Measurements from ENCODE around the gene TBC1D17.

Gene TBC1D17

GRCh38 chr19:49895566-49896297 is 18.2 kb downstream of the TBC1D17 start:
- no peak for DNase-seq

- no peak for DNase-seq
Measured at GRCh38 chr19:49896863-49897621, 19.5 kb downstream of the TBC1D17 start, which contains the start of gene IL4I1. IL4I1 (minus strand) TSS chr19:49896887; CDS start chr19:49896160, 727 bp downstream.

- DNase-seq = no peak
Measured at GRCh38 chr19:49904136-49904535, 26.6 kb downstream of the TBC1D17 start.

GRCh38 chr19:49906879-49907564 is 29.5 kb downstream of the TBC1D17 start:
- no peak for DNase-seq

GRCh38 chr19:49907745-49908446 is 30.4 kb downstream of the TBC1D17 start:
- DNase-seq = no peak

- no peak for DNase-seq
Measured at GRCh38 chr19:49908480-49909420, 31.2 kb downstream of the TBC1D17 start.

GRCh38 chr19:49910179-49910578 is 32.7 kb downstream of the TBC1D17 start:
- DNase-seq = no peak

- DNase-seq = no peak
Measured at GRCh38 chr19:49911381-49912145, 34.1 kb downstream of the TBC1D17 start.

- no peak for DNase-seq
Measured at GRCh38 chr19:49912965-49913685, 35.6 kb downstream of the TBC1D17 start.

- no peak for DNase-seq
Measured at GRCh38 chr19:49913720-49914119, 36.2 kb downstream of the TBC1D17 start.

GRCh38 chr19:49915271-49915670 is 37.8 kb downstream of the TBC1D17 start:
- DNase-seq = no peak

GRCh38 chr19:49916839-49917733 is 39.6 kb downstream of the TBC1D17 start:
- no peak for DNase-seq

GRCh38 chr19:49918089-49918488 is 40.6 kb downstream of the TBC1D17 start:
- no peak for DNase-seq

GRCh38 chr19:49920624-49921363 is 43.3 kb downstream of the TBC1D17 start:
- no peak for DNase-seq

- no peak for DNase-seq
Measured at GRCh38 chr19:49921871-49922795, 44.6 kb downstream of the TBC1D17 start.

- DNase-seq = no peak
Measured at GRCh38 chr19:49923055-49924003, 45.8 kb downstream of the TBC1D17 start.

All from NCI-H2029 treated with DMSO at 0.1 percent for 48 hours (cell line).